Measurements from ENCODE around the gene CIDEB. TPM values are rescaled to one million over a fixed set of nuclear protein-coding genes. Genes with fewer than 3 reads are reported as not detected.

CIDEB gene
- total and polyA plus RNA-seq, 10 of the 15 experiments (the other 5 are each of a cell fraction or from before 2014, with no cell fraction given) = 0.34 to 6.3 (median 3.2) TPM

DNA sequence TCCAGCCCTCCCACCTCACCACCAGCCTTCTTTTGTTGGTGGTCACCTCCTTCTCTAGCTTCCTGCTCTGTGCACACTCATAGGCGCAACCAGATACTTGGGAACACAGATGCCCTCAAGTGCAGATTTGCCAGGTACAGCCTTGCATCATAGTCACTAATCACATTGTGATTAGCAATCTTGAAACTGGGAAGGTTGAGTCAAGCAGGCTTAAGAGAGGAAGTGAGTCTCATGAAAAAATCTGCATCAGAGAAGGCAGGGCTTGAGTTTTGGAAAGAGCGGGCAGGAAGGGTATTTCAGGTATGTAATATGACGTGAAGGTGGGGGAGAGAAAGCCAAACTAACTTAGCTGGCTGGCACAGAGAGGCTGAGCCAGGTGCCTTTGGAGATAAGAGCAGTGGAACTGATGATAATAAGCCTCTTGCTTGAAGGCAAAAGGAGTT, 33.7 kb downstream of the CIDEB start (continued):
- TF ChIP-seq, protein P1, sequence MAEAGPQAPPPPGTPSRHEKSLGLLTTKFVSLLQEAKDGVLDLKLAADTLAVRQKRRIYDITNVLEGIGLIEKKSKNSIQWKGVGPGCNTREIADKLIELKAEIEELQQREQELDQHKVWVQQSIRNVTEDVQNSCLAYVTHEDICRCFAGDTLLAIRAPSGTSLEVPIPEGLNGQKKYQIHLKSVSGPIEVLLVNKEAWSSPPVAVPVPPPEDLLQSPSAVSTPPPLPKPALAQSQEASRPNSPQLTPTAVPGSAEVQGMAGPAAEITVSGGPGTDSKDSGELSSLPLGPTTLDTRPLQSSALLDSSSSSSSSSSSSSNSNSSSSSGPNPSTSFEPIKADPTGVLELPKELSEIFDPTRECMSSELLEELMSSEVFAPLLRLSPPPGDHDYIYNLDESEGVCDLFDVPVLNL (IDR thresholded peaks at IDR 0.05; ENCODE audit: low read depth, low read length) = no peak

DNA sequence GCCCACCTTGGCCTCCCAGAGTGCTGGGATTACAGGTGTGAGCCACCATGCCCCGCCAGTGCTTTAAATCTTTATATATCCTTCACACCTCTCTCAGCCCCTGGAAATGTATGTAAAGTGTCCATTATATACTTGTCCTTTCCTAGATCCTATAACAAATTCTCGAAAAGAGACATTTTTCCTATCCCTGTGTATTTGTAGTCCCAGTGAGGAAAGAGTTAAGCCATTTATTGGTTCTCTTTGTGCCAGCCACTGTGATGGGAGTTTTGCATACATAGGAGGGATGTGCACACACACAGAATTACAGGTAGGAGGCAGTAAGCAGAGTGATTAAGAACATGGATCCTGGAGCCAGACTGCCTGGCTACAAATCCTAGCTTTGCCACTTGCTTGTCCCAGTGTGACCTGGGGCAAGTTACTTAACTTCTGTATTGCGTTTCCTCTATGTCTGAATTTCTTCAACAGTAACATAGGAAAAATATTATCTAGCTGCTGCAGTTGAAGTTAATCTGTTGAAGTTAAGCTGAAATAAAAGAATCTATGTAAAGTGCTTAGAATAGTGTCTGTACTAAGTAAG, 34.3 kb downstream of the CIDEB start:
- Histone ChIP-seq H3K9ac (ENCODE audit: control insufficient read depth, insufficient read depth, low read length) (no peak overlapping the region), H2AFZ (ENCODE audit: control insufficient read depth, low read depth, low read length) (no peak overlapping the region), H3K27me3 (replicated peaks in 1 of 2; ENCODE audit: control insufficient read depth in 2 of 2, insufficient read depth in 2 of 2, low read length in 1 of 2) (no peaks in the 10 kb centered on the region), H3K79me2 (ENCODE audit: control insufficient read depth, insufficient read depth, low read length) (peaks cover 14% of the 10 kb centered on the region), H3K27ac (ENCODE audit: control insufficient read depth, insufficient read depth) (peak overlapping the region; percentile 64), H3K4me1 (ENCODE audit: control insufficient read depth, insufficient read depth, low read length) (peaks cover 43% of the 10 kb centered on the region), H4K20me1 (ENCODE audit: control insufficient read depth, insufficient read depth) (no peaks in the 10 kb centered on the region), H3K9me3 (replicated peaks; ENCODE audit: control insufficient read depth, insufficient read depth, low read length) (no peaks in the 10 kb centered on the region; the same call in 2 of the 3 replicates), H3K36me3 (ENCODE audit: control insufficient read depth in 2 of 2, insufficient read depth in 2 of 2, low read length in 1 of 2) (peaks cover 0 to 7% of the 10 kb centered on the region in 2 experiments; a peak in 2 of 4 replicates), H3K4me2 (ENCODE audit: control insufficient read depth, insufficient read depth) (peak overlapping the region; percentile 50), H3K4me3 (0 out of 2 replicates have a peak overlapping the region, but pooled peaks have one; percentile 3)
- FAIRE-seq = no peak
- ChIA-PET CTCF (interaction anchor here (1.1 to 17.1 kb wide), 8 partner anchors 8 to 158 kb away, joined by 3 to 269 read pairs (median 8); partner anchors contain the start of genes CIDEB, DHRS1, IRF9 and NOP9), RAD21 (ENCODE audit: unreplicated experiment) (interaction anchor here (0.7 to 5.6 kb wide), 9 partner anchors 7 to 159 kb away, joined by 3 to 59 read pairs (median 6); partner anchors contain the start of genes CIDEB, DCAF11, MDP1 and NRL), SMC1A (ENCODE audit: uncharacterized antibody, unreplicated experiment) (interaction anchor here (0.7 to 11.8 kb wide), 13 partner anchors 11 to 193 kb away, joined by 3 to 141 read pairs (median 3); partner anchors contain the start of genes CHMP4A, DCAF11, DHRS1 and NOP9), POLR2A (interaction anchor here (0.7 to 10.9 kb wide), 10 partner anchors 10 to 157 kb away, joined by 3 to 171 read pairs (median 5); partner anchors contain the start of genes DHRS1, NOP9 and TINF2)
- intact Hi-C loops (cut with micrococcal nuclease; ENCODE audit: unreplicated experiment) (no loop called here), in situ Hi-C loops (cut with MboI) (no loop called here)
- DNase-seq (ENCODE audit: low read depth, low spot score) = no peak
- WGBS (ENCODE audit: insufficient coverage, insufficient replicate concordance, low lambda C conversion rate, missing lambda C conversion rate) = 55% methylated on average over 3 of the region's 3 CpGs
- BruUV-seq (replicated peaks) = no TSS peak
- no peak for ATAC-seq
- no peak; the same call in 1 of the 2 replicates for TF ChIP-seq ATF2 (IDR thresholded peaks at IDR 0.05; ENCODE audit: low read length)
- TF ChIP-seq IKZF1 (conservative IDR thresholded peaks at IDR 0.05) = no peak
- TF ChIP-seq, protein P2, sequence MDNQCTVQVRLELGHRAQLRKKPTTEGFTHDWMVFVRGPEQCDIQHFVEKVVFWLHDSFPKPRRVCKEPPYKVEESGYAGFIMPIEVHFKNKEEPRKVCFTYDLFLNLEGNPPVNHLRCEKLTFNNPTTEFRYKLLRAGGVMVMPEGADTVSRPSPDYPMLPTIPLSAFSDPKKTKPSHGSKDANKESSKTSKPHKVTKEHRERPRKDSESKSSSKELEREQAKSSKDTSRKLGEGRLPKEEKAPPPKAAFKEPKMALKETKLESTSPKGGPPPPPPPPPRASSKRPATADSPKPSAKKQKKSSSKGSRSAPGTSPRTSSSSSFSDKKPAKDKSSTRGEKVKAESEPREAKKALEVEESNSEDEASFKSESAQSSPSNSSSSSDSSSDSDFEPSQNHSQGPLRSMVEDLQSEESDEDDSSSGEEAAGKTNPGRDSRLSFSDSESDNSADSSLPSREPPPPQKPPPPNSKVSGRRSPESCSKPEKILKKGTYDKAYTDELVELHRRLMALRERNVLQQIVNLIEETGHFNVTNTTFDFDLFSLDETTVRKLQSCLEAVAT (IDR thresholded peaks at IDR 0.05) = no peak
- TF ChIP-seq SMARCA5 (IDR thresholded peaks at IDR 0.05) = 0 out of 2 replicates have a peak, but pooled peaks have one; percentile 50
- no peak for TF ChIP-seq NFYB (IDR thresholded peaks at IDR 0.05; ENCODE audit: insufficient read depth, low read depth, low read length)
- TF ChIP-seq BACH1 (IDR thresholded peaks at IDR 0.05; ENCODE audit: borderline replicate concordance) = no peak
- no peak for TF ChIP-seq GABPA (IDR thresholded peaks at IDR 0.05; ENCODE audit: low read depth)
- peak; percentile 12 to 26 (median 13); a peak in 2 of 6 replicates for TF ChIP-seq CTCF (IDR thresholded peaks at IDR 0.05 in 2 of 3, conservative IDR thresholded peaks at IDR 0.05 in 1 of 3; ENCODE audit: control insufficient read depth in 2 of 3, extremely low read depth in 1 of 3, insufficient read depth in 1 of 3, low read depth in 3 of 3, low read length in 3 of 3)
- TF ChIP-seq FOS (IDR thresholded peaks at IDR 0.05; ENCODE audit: borderline replicate concordance, extremely low read depth, insufficient read length) = no peak
- no peak for TF ChIP-seq CHD4 (IDR thresholded peaks at IDR 0.05)
- no peak for TF ChIP-seq STAT3 (IDR thresholded peaks at IDR 0.05; ENCODE audit: low read depth, low read length)
- no peak for TF ChIP-seq ZNF384 (IDR thresholded peaks at IDR 0.05; ENCODE audit: borderline replicate concordance, low read depth, low read length)
- no peak for TF ChIP-seq ZSCAN29 (IDR thresholded peaks at IDR 0.05)
- TF ChIP-seq RCOR1 (conservative IDR thresholded peaks at IDR 0.05; ENCODE audit: low read depth, low read length) = no peak
- TF ChIP-seq MEF2B (IDR thresholded peaks at IDR 0.05; ENCODE audit: partially characterized antibody, poor library complexity, severe bottlenecking) = no peak
